Stimulated activated CD4-positive, alpha-beta T cell treated with anti-CD3 and anti-CD28 coated beads, Interleukin-12 subunit alpha, Interleukin-12 subunit beta, amount 100 ng/mL, for 24 hours (primary cell): ENCODE data around the gene FAM53B.
"Not testable (repeated sequence)": the region's sequence is repeated elsewhere in the genome, so short reads cannot be mapped to it uniquely, and the experiment has no call there.

Source experiments
- DNase-seq, 2 experiments: peaks; one replicate each; pipeline ENCODE4 v3.0.0-alpha.2; 2020; ENCODE audit warnings: low read depth in 2 of 2

Gene FAM53B

GRCh38 chr10:124598773-124599587 lies 145.2 kb downstream of the FAM53B start:
- DNase-seq = no peak

- DNase-seq = no peak
These were observed 146.0 kb downstream of the FAM53B start for GRCh38 chr10:124598196-124598595.

GRCh38 chr10:124597846-124598165 lies 146.4 kb downstream of the FAM53B start:
- DNase-seq = no peak

- no peak for DNase-seq
These were observed 147.0 kb downstream of the FAM53B start for GRCh38 chr10:124596962-124597845.

GRCh38 chr10:124596116-124596785 lies 147.9 kb downstream of the FAM53B start:
- DNase-seq = no peak

GRCh38 chr10:124595143-124595883 lies 148.9 kb downstream of the FAM53B start:
- DNase-seq = no peak

- no peak for DNase-seq
These were observed 149.9 kb downstream of the FAM53B start for GRCh38 chr10:124594240-124594639.

- DNase-seq = no peak
These were observed 150.7 kb downstream of the FAM53B start for GRCh38 chr10:124593431-124593985.

- DNase-seq = no peak
These were observed 151.3 kb downstream of the FAM53B start for GRCh38 chr10:124592736-124593430.

- no peak for DNase-seq
These were observed 152.1 kb downstream of the FAM53B start for GRCh38 chr10:124592101-124592500.

GRCh38 chr10:124591123-124591495 lies 153.1 kb downstream of the FAM53B start:
- DNase-seq = no peak

- no peak for DNase-seq
These were observed 153.7 kb downstream of the FAM53B start for GRCh38 chr10:124590216-124591122.

- DNase-seq = no peak
These were observed 154.6 kb downstream of the FAM53B start for GRCh38 chr10:124589491-124590041.

- DNase-seq = no peak
These were observed 155.3 kb downstream of the FAM53B start for GRCh38 chr10:124588736-124589490.

- DNase-seq = not testable (repeated sequence)
These were observed 155.8 kb downstream of the FAM53B start for GRCh38 chr10:124588341-124588735.

GRCh38 chr10:124587811-124588211 lies 156.4 kb downstream of the FAM53B start:
- no peak for DNase-seq

- DNase-seq = no peak
These were observed 158.0 kb downstream of the FAM53B start for GRCh38 chr10:124586142-124586541.

- DNase-seq = no peak
These were observed 165.2 kb downstream of the FAM53B start for GRCh38 chr10:124579011-124579399.
